ENCODE data around the gene LRP1B.
"Not testable (repeated sequence)": the region's sequence is repeated elsewhere in the genome, so short reads cannot be mapped to it uniquely, and the experiment has no call there.

The LRP1B gene

GRCh38 chr2:140654565-140654964 lies 1476.3 kb downstream of the LRP1B start:
- no peak for DNase-seq

- DNase-seq: no peak
Measured at GRCh38 chr2:140650825-140651224, 1480.0 kb downstream of the LRP1B start.

GRCh38 chr2:140650134-140650533 lies 1480.7 kb downstream of the LRP1B start:
- DNase-seq: not testable (repeated sequence)

- DNase-seq: no peak
Measured at GRCh38 chr2:140648393-140648792, 1482.4 kb downstream of the LRP1B start.

GRCh38 chr2:140643761-140644187 lies 1487.0 kb downstream of the LRP1B start:
- no peak for DNase-seq

- DNase-seq: no peak
Measured at GRCh38 chr2:140641163-140641562, 1489.7 kb downstream of the LRP1B start.

- no peak for DNase-seq
Measured at GRCh38 chr2:140639628-140640027, 1491.2 kb downstream of the LRP1B start.

GRCh38 chr2:140630557-140630956 lies 1500.3 kb downstream of the LRP1B start:
- DNase-seq: no peak

GRCh38 chr2:140627885-140628284 lies 1502.9 kb downstream of the LRP1B start:
- no peak for DNase-seq

GRCh38 chr2:140627136-140627535 lies 1503.7 kb downstream of the LRP1B start:
- DNase-seq: no peak

- DNase-seq: no peak
Measured at GRCh38 chr2:140624200-140624599, 1506.6 kb downstream of the LRP1B start.

GRCh38 chr2:140621583-140622362 lies 1509.0 kb downstream of the LRP1B start:
- no peak for DNase-seq

GRCh38 chr2:140604788-140605187 lies 1526.0 kb downstream of the LRP1B start:
- no peak for DNase-seq

GRCh38 chr2:140604096-140604495 lies 1526.7 kb downstream of the LRP1B start:
- DNase-seq: no peak

GRCh38 chr2:140603416-140603815 lies 1527.4 kb downstream of the LRP1B start:
- DNase-seq: no peak

GRCh38 chr2:140601801-140602200 lies 1529.0 kb downstream of the LRP1B start:
- no peak for DNase-seq

GRCh38 chr2:140601342-140601741 lies 1529.5 kb downstream of the LRP1B start:
- no peak for DNase-seq

- DNase-seq: no peak
Measured at GRCh38 chr2:140600116-140600515, 1530.7 kb downstream of the LRP1B start.

- DNase-seq: no peak
Measured at GRCh38 chr2:140597836-140598235, 1533.0 kb downstream of the LRP1B start.

GRCh38 chr2:140597205-140597604 lies 1533.6 kb downstream of the LRP1B start:
- DNase-seq: no peak

- no peak for DNase-seq
Measured at GRCh38 chr2:140596447-140596846, 1534.4 kb downstream of the LRP1B start.

GRCh38 chr2:140595107-140595506 lies 1535.7 kb downstream of the LRP1B start:
- no peak for DNase-seq

GRCh38 chr2:140593132-140593531 lies 1537.7 kb downstream of the LRP1B start:
- DNase-seq: no peak

GRCh38 chr2:140589696-140590095 lies 1541.1 kb downstream of the LRP1B start:
- no peak for DNase-seq

- DNase-seq: no peak
Measured at GRCh38 chr2:140589273-140589672, 1541.5 kb downstream of the LRP1B start.
